Hepatocyte (in vitro differentiated cells): ENCODE data around the gene RALGAPA2. TPM values are rescaled to one million over a fixed set of nuclear protein-coding genes. Genes with fewer than 3 reads are reported as not detected.

ENCODE experiments used
- DNase-seq: peaks from one replicate; pipeline ENCODE4 v3.0.0-alpha.2; 2016; ENCODE audit warnings: low spot score
- H2AFZ ChIP-seq: fragments of 200-600 bp; sonication (generic); 2 replicates; pipeline ENCODE4 v1.6.0; 2016; ENCODE audit warnings: antibody characterized with exemption, mild to moderate bottlenecking
- H3K27ac ChIP-seq: fragments of 200-600 bp; sonication (generic); 2 replicates; pipeline ENCODE4 v1.5.1; 2016; ENCODE audit warnings: mild to moderate bottlenecking
- H3K27me3 ChIP-seq: fragments of 200-600 bp; sonication (generic); 2 replicates; pipeline ENCODE4 v1.6.1; 2016
- H3K36me3 ChIP-seq: fragments of 200-600 bp; sonication (generic); replicated peaks from 2 replicates; pipeline ENCODE4 v1.5.1; 2016; ENCODE audit warnings: low read depth; ENCODE audit not compliant: insufficient read depth
- H3K4me1 ChIP-seq: fragments of 200-600 bp; sonication (generic); 2 replicates; pipeline ENCODE4 v1.5.1; 2016; ENCODE audit warnings: mild to moderate bottlenecking, moderate library complexity; ENCODE audit not compliant: insufficient read depth
- H3K4me2 ChIP-seq: fragments of 200-600 bp; sonication (generic); 2 replicates; pipeline ENCODE4 v1.6.0; 2016
- H3K4me3 ChIP-seq: fragments of 200-600 bp; sonication (generic); 2 replicates; pipeline ENCODE4 v1.5.1; 2016; ENCODE audit warnings: mild to moderate bottlenecking
- H3K79me2 ChIP-seq: fragments of 200-600 bp; sonication (generic); 2 replicates; pipeline ENCODE4 v1.6.0; 2017; ENCODE audit warnings: mild to moderate bottlenecking
- H3K9me2 ChIP-seq: fragments of 200-600 bp; sonication (generic); replicated peaks from 2 replicates; pipeline ENCODE4 v1.6.0; 2017; ENCODE audit warnings: mild to moderate bottlenecking; ENCODE audit not compliant: insufficient read depth
- H3K9me3 ChIP-seq: fragments of 200-600 bp; sonication (generic); 2 replicates; pipeline ENCODE4 v1.5.1; 2016; ENCODE audit warnings: low read depth, mild to moderate bottlenecking
- H4K20me1 ChIP-seq: fragments of 200-600 bp; sonication (generic); 2 replicates; pipeline ENCODE4 v1.6.0; 2016; ENCODE audit warnings: mild to moderate bottlenecking; ENCODE audit not compliant: insufficient read depth, poor library complexity, severe bottlenecking
- CTCF ChIP-seq: fragments of 200-600 bp; sonication (generic); IDR thresholded peaks from 2 replicates; pipeline ENCODE4 v1.5.1; 2016; ENCODE audit warnings: antibody characterized with exemption, mild to moderate bottlenecking; ENCODE audit not compliant: poor library complexity
- EZH2 ChIP-seq: fragments of 200-600 bp; sonication (generic); IDR thresholded peaks from 2 replicates; pipeline ENCODE4 v1.6.1; 2016; ENCODE audit warnings: antibody characterized with exemption, mild to moderate bottlenecking, borderline replicate concordance
- EZH2phosphoT487 ChIP-seq: fragments of 200-600 bp; sonication (generic); IDR thresholded peaks from one replicate; pipeline ENCODE4 v1.6.1; 2018; ENCODE audit warnings: antibody characterized with exemption, mild to moderate bottlenecking, low read depth, moderate library complexity; ENCODE audit not compliant: unreplicated experiment, severe bottlenecking
- WGBS: methylation state at CpG from one replicate; pipeline ENCODE4 v1.1.6; 2016; ENCODE audit warnings: low lambda C conversion rate; ENCODE audit errors: missing lambda C conversion rate; 5-methylcytosine and 5-hydroxymethylcytosine counted together
- polyA plus RNA-seq: library from polyadenylated mRNA; unstranded; fragments of >200 nt; fragmentation: Nextera tagmentation; extraction: Ambion mirVana; gene quantifications from 2 replicates; pipeline ENCODE4 v1.2.1, GENCODE V29; 2016
- total RNA-seq: library from RNA; depleted of rRNA; stranded (reverse); fragments of >200 nt; gene quantifications from 2 replicates; pipeline ENCODE4 v1.2.3, GENCODE V29; 2014

Gene RALGAPA2
- total and polyA plus RNA-seq, 2 experiments from 2014 or later: 16.8 to 35.3 TPM

GRCh38 chr20:20459726-20460125 is 252.7 kb downstream of the RALGAPA2 start:
- no peaks in the 10 kb centered on the region for H4K20me1 ChIP-seq
- no peaks in the 10 kb centered on the region for H3K9me3 ChIP-seq
- no peak for DNase-seq
- no peaks in the 10 kb centered on the region for H3K9me2 ChIP-seq
- no peaks in the 10 kb centered on the region for H3K79me2 ChIP-seq
- TF ChIP-seq CTCF: no peak
- no peak for TF ChIP-seq EZH2phosphoT487
- TF ChIP-seq EZH2: no peak
- no peak overlapping the region for H3K4me3 ChIP-seq
- H3K36me3 ChIP-seq: no peaks in the 10 kb centered on the region
- H3K27me3 ChIP-seq: no peaks in the 10 kb centered on the region
- H2AFZ ChIP-seq: no peak overlapping the region
- H3K4me1 ChIP-seq: no peaks in the 10 kb centered on the region
- 87% methylated on average over 5 of the region's 5 CpGs for WGBS
- H3K4me2 ChIP-seq: no peak overlapping the region
- no peak overlapping the region for H3K27ac ChIP-seq

GRCh38 chr20:20457392-20458126 is 254.9 kb downstream of the RALGAPA2 start:
- no peaks in the 10 kb centered on the region for H4K20me1 ChIP-seq
- H3K9me2 ChIP-seq: no peaks in the 10 kb centered on the region
- H3K27me3 ChIP-seq: no peaks in the 10 kb centered on the region
- 92% methylated on average over 15 of the region's 15 CpGs for WGBS
- no peaks in the 10 kb centered on the region for H3K36me3 ChIP-seq
- H3K4me3 ChIP-seq: no peak overlapping the region
- H3K27ac ChIP-seq: no peak overlapping the region
- H2AFZ ChIP-seq: no peak overlapping the region
- H3K79me2 ChIP-seq: no peaks in the 10 kb centered on the region
- no peaks in the 10 kb centered on the region for H3K9me3 ChIP-seq
- H3K4me2 ChIP-seq: no peak overlapping the region
- H3K4me1 ChIP-seq: no peaks in the 10 kb centered on the region
- TF ChIP-seq CTCF: no peak
- TF ChIP-seq EZH2phosphoT487: no peak
- TF ChIP-seq EZH2: no peak
- DNase-seq: no peak

DNA sequence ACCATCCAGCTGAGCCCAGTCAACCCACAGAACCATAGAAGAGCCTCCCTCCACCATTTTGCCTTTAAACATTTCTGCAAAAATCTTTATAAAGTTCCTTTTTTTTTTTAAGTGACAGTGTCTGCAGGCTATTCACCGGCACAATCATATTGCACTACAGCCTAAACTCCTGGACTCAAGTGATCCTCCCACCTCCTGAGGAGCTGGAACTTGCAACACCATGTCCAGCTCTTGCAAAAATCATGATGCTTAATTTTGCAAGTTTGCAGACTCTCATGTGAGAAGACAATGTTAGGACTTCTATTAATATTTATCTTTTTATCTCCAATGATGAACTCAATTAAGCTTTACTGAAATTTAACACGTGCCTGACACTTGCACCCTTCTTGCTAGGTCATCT is 255.7 kb downstream of the RALGAPA2 start:
- no peak for TF ChIP-seq CTCF
- TF ChIP-seq EZH2: no peak
- TF ChIP-seq EZH2phosphoT487: no peak
- H4K20me1 ChIP-seq: no peaks in the 10 kb centered on the region
- H3K9me3 ChIP-seq: no peaks in the 10 kb centered on the region
- no peaks in the 10 kb centered on the region for H3K79me2 ChIP-seq
- 96% methylated on average over 2 of the region's 2 CpGs for WGBS
- no peak for DNase-seq
- no peak overlapping the region for H2AFZ ChIP-seq
- H3K36me3 ChIP-seq: no peaks in the 10 kb centered on the region
- no peaks in the 10 kb centered on the region for H3K9me2 ChIP-seq
- H3K27me3 ChIP-seq: no peaks in the 10 kb centered on the region
- H3K4me2 ChIP-seq: no peak overlapping the region
- no peaks in the 10 kb centered on the region for H3K4me1 ChIP-seq
- no peak overlapping the region for H3K27ac ChIP-seq
- H3K4me3 ChIP-seq: no peak overlapping the region
